Panc1 (cell line): ENCODE results near the gene PLD1. TPM values are rescaled to one million over a fixed set of nuclear protein-coding genes. Genes with fewer than 3 reads are reported as not detected.
A peak's percentile ranks its signal among the peaks of the same experiment; 100 is the strongest.

Experiments used
- ATAC-seq: fragments of 200-7000 bp; cut with Tn5 transposase; 2 replicates; pipeline ENCODE4 v1.9.1; 2020; ENCODE audit warnings: mild to moderate bottlenecking, moderate library complexity
- BruUV-seq: library from RNA; stranded (reverse); fragments of 400-500 nt; replicated peaks from 2 replicates; lab custom pipeline; 2021; lab: Mats Ljungman, UMichigan
- CTCF ChIA-PET: fragments of 300-600 bp; sonication (Branson Sonifier 250); formaldehyde crosslinking; loops from one replicate; lab custom pipeline; 2022; ENCODE audit warnings: antibody characterized with exemption; lab: Charles Lee
- POLR2A ChIA-PET: fragments of 300-600 bp; sonication (Branson Sonifier 250); formaldehyde crosslinking; loops from one replicate; lab custom pipeline; 2022; ENCODE audit warnings: antibody characterized with exemption; lab: Charles Lee
- DNase-seq: peaks from one replicate; pipeline ENCODE4 v3.0.0-alpha.2; 2010; ENCODE audit warnings: low read depth, low spot score
- H3K27ac ChIP-seq: 2 replicates; pipeline ENCODE4 v1.5.1; 2011; ENCODE audit warnings: mild to moderate bottlenecking, low read length, inconsistent platforms
- H3K27me3 ChIP-seq: fragments of 200-500 bp; sonication (Bioruptor generic); 2 replicates; pipeline ENCODE4 v1.6.0; 2014; ENCODE audit warnings: low read length, inconsistent platforms; ENCODE audit not compliant: control insufficient read depth, insufficient read depth
- H3K36me3 ChIP-seq: fragments of 200-500 bp; sonication (Bioruptor generic); 2 replicates; pipeline ENCODE4 v1.5.1; 2014; ENCODE audit warnings: inconsistent platforms, mild to moderate bottlenecking, low read length, moderate library complexity; ENCODE audit not compliant: control insufficient read depth, insufficient read depth
- H3K4me1 ChIP-seq: 2 replicates; pipeline ENCODE4 v1.5.1; 2011; ENCODE audit warnings: inconsistent platforms, mild to moderate bottlenecking, low read length, moderate library complexity; ENCODE audit not compliant: control insufficient read depth, insufficient read depth
- H3K4me3 ChIP-seq, 2 experiments: 2 replicates each; pipeline ENCODE4 v1.5.1; 2011 to 2012; ENCODE audit warnings: low read depth in 2 of 2, low read length in 2 of 2, mild to moderate bottlenecking in 2 of 2, inconsistent platforms in 1 of 2, moderate library complexity in 1 of 2
- H3K9me3 ChIP-seq: fragments of 200-500 bp; sonication (Bioruptor generic); 2 replicates; pipeline ENCODE4 v1.5.1; 2014; ENCODE audit warnings: low read depth, mild to moderate bottlenecking, inconsistent platforms, low read length, moderate library complexity; ENCODE audit not compliant: control insufficient read depth, insufficient read depth
- POLR2AphosphoS5 ChIP-seq: IDR thresholded peaks from 2 replicates; pipeline ENCODE4 v1.6.1; 2012; ENCODE audit warnings: mild to moderate bottlenecking, low read depth, low read length, moderate library complexity
- SIN3A ChIP-seq: IDR thresholded peaks from 2 replicates; pipeline ENCODE4 v1.6.1; 2012; ENCODE audit warnings: low read depth, mild to moderate bottlenecking, low read length, moderate library complexity, borderline replicate concordance; ENCODE audit not compliant: insufficient read depth
- TCF7L2 ChIP-seq: IDR thresholded peaks from 2 replicates; pipeline ENCODE4 v1.6.1; 2011; ENCODE audit warnings: mild to moderate bottlenecking, low read depth, low read length, inconsistent platforms
- in situ Hi-C: cut with HindIII; loops from 2 replicates; pipeline ENCODE4 v1.10.0; 2016; ENCODE audit warnings: low sequenced_read_pairs, low pct_unique_long_range_greater_than_20kb
- intact Hi-C: fragments of 100-400 bp; cut with micrococcal nuclease; formaldehyde crosslinking; loops from one replicate; pipeline ENCODE4 v1.10.0; 2022; ENCODE audit not compliant: unreplicated experiment
- total RNA-seq: library from RNA; stranded (reverse); gene quantifications from one replicate; pipeline ENCODE4 v1.2.1, GENCODE V29; 2021; ENCODE audit not compliant: unreplicated experiment
- TF ChIP-seq, protein P1 (sequence below): fragments of 450-650 bp; IDR thresholded peaks from 2 replicates; pipeline ENCODE4 v1.5.1; 2017; ENCODE audit warnings: mild to moderate bottlenecking
- TF ChIP-seq, protein P2 (sequence below), 2 experiments: IDR thresholded peaks; 2 replicates each; pipeline ENCODE4 v1.6.1; 2011 to 2012; ENCODE audit warnings: low read depth in 2 of 2, control low read depth in 1 of 2, low read length in 1 of 2, mild to moderate bottlenecking in 1 of 2, moderate library complexity in 1 of 2; ENCODE audit not compliant: insufficient read depth in 1 of 2

The PLD1 gene
- total RNA-seq, 1 experiment from 2014 or later: 20.6 TPM

DNA sequence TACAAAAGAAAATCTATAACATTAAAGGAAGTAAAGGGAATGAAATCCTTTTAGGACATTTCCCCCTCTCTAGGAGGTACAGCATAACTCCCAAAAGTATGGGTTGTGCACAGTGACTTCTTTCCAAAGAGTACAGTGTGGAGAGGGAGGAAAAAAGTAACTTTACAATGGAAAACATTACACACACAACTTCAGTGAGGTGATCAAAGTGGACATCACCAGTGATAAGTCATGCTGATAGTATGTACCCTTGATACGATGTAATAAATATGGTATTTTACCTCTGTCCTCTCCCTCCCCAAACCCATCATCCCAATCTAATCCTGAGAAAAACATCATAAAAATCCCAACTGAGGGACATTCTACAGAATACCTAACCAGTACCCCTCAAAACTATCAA is 10.8 kb downstream of the PLD1 start:
- intact Hi-C loops: no loop called here
- H3K4me1 ChIP-seq: peaks cover 51% of the 10 kb centered on the region

DNA sequence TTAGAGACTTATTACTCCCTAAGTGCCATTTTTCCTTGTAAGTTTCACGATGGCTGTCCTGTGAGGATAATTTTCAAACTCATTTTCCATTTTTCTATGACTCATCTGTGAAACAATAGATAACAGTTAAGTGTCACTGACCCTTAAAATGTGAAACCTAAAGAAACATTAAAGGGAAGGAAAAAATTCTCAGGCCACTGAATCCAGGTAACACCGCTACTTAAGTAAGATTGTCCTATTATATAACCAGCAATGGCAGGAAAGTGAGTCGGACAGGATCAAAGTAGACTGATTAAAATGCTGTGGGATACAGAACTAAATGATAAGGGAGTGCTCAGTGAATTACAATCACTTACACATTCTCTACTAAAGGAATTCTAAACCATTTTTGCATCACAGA is 12.4 kb downstream of the PLD1 start:
- Histone ChIP-seq H3K4me1 (peaks cover 42% of the 10 kb centered on the region), H3K36me3 (no peaks in the 10 kb centered on the region), H3K27ac (peak overlapping the region; percentile 64; the same call in 1 of the 2 replicates), H3K9me3 (no peaks in the 10 kb centered on the region), H3K27me3 (no peaks in the 10 kb centered on the region), H3K4me3 (no peak overlapping the region)
- DNase-seq (no peak), ATAC-seq (no peak)
- ChIA-PET CTCF (no interaction called here), POLR2A (no interaction called here)
- intact Hi-C loops (no loop called here), in situ Hi-C loops (no loop called here)
- no TSS peak for BruUV-seq
- TF ChIP-seq POLR2AphosphoS5 (no peak), SIN3A (no peak)
- TF ChIP-seq, protein P1, sequence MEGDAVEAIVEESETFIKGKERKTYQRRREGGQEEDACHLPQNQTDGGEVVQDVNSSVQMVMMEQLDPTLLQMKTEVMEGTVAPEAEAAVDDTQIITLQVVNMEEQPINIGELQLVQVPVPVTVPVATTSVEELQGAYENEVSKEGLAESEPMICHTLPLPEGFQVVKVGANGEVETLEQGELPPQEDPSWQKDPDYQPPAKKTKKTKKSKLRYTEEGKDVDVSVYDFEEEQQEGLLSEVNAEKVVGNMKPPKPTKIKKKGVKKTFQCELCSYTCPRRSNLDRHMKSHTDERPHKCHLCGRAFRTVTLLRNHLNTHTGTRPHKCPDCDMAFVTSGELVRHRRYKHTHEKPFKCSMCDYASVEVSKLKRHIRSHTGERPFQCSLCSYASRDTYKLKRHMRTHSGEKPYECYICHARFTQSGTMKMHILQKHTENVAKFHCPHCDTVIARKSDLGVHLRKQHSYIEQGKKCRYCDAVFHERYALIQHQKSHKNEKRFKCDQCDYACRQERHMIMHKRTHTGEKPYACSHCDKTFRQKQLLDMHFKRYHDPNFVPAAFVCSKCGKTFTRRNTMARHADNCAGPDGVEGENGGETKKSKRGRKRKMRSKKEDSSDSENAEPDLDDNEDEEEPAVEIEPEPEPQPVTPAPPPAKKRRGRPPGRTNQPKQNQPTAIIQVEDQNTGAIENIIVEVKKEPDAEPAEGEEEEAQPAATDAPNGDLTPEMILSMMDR: no peak

More for the DNA sequence above, 10.8 kb downstream of the PLD1 start:
- no peaks in the 10 kb centered on the region for H3K9me3 ChIP-seq
- ChIA-PET POLR2A (no interaction called here), CTCF (no interaction called here)
- no peak overlapping the region for H3K4me3 ChIP-seq
- BruUV-seq: no TSS peak
- DNase-seq: no peak
- H3K27me3 ChIP-seq: no peaks in the 10 kb centered on the region
- no peak overlapping the region; the same call in 1 of the 2 replicates for H3K27ac ChIP-seq
- no peaks in the 10 kb centered on the region for H3K36me3 ChIP-seq
- in situ Hi-C loops: no loop called here
- ATAC-seq: no peak
- TF ChIP-seq TCF7L2 (no peak), SIN3A (no peak), POLR2AphosphoS5 (no peak)
- TF ChIP-seq, protein P1: no peak
- TF ChIP-seq, protein P2, sequence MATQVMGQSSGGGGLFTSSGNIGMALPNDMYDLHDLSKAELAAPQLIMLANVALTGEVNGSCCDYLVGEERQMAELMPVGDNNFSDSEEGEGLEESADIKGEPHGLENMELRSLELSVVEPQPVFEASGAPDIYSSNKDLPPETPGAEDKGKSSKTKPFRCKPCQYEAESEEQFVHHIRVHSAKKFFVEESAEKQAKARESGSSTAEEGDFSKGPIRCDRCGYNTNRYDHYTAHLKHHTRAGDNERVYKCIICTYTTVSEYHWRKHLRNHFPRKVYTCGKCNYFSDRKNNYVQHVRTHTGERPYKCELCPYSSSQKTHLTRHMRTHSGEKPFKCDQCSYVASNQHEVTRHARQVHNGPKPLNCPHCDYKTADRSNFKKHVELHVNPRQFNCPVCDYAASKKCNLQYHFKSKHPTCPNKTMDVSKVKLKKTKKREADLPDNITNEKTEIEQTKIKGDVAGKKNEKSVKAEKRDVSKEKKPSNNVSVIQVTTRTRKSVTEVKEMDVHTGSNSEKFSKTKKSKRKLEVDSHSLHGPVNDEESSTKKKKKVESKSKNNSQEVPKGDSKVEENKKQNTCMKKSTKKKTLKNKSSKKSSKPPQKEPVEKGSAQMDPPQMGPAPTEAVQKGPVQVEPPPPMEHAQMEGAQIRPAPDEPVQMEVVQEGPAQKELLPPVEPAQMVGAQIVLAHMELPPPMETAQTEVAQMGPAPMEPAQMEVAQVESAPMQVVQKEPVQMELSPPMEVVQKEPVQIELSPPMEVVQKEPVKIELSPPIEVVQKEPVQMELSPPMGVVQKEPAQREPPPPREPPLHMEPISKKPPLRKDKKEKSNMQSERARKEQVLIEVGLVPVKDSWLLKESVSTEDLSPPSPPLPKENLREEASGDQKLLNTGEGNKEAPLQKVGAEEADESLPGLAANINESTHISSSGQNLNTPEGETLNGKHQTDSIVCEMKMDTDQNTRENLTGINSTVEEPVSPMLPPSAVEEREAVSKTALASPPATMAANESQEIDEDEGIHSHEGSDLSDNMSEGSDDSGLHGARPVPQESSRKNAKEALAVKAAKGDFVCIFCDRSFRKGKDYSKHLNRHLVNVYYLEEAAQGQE (IDR thresholded peaks at IDR 0.05; ENCODE audit: insufficient read depth in 1 of 2, low read depth in 2 of 2, low read length in 1 of 2): no peak
